ENCODE results near the gene ZNF487. TPM values are rescaled to one million over a fixed set of nuclear protein-coding genes. Genes with fewer than 3 reads are reported as not detected.
A peak's percentile ranks its signal among the peaks of the same experiment; 100 is the strongest.

The ZNF487 gene
- total RNA-seq, 1 donor from 2014 or later = 5.6 TPM

GRCh38 chr10:43396061-43396927, 40.6 kb upstream of the ZNF487 start:
- H3K27ac ChIP-seq = peak overlapping the region; percentile 98
- ATAC-seq (peak; percentile 93), DNase-seq (peak; percentile 93)
- H3K9me3 ChIP-seq = no peaks in the 10 kb centered on the region
- no peaks in the 10 kb centered on the region for H3K27me3 ChIP-seq
- intact Hi-C loops (cut with DNase I) = no loop called here
- no peak for TF ChIP-seq CTCF (IDR thresholded peaks at IDR 0.05)
- peak overlapping the region; percentile 76 for H3K4me3 ChIP-seq
- peaks cover 62% of the 10 kb centered on the region for H3K4me1 ChIP-seq
- peaks cover 45% of the 10 kb centered on the region for H3K36me3 ChIP-seq

- intact Hi-C loops (cut with DNase I) = no loop called here
- Histone ChIP-seq H3K9me3 (no peaks in the 10 kb centered on the region), H3K27ac (peak overlapping the region; percentile 98), H3K4me3 (peak overlapping the region; percentile 76), H3K27me3 (no peaks in the 10 kb centered on the region), H3K36me3 (peaks cover 37% of the 10 kb centered on the region), H3K4me1 (peaks cover 68% of the 10 kb centered on the region)
- DNase-seq (peak; percentile 96), ATAC-seq (peak; percentile 93)
- TF ChIP-seq CTCF (IDR thresholded peaks at IDR 0.05) = no peak
These were observed 39.8 kb upstream of the ZNF487 start for GRCh38 chr10:43396928-43397624.

DNA sequence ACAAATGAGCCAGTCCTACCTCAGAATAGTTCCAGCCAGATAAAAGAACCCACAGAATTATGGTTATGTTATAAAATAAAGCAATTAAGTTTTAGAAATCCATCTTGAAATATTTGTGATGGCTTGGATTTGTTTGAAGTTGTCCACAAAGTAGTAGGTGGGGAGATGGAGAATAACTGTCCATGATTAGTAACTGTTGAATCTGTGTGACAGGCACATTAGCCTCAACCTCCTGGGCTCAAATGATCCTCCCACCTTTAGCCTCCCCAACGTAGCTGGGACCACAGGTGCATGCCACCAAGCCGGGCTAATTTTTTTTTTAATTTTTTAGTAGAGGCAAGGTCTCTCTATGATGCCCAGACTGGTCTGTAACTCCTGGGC, 38.0 kb upstream of the ZNF487 start:
- H3K27ac ChIP-seq = peak overlapping the region; percentile 98
- DNase-seq = peak; percentile 8
- ATAC-seq = no peak
- no peaks in the 10 kb centered on the region for H3K27me3 ChIP-seq
- H3K9me3 ChIP-seq = no peaks in the 10 kb centered on the region
- H3K36me3 ChIP-seq = peaks cover 33% of the 10 kb centered on the region
- no peak overlapping the region for H3K4me3 ChIP-seq
- intact Hi-C loops (cut with DNase I) = no loop called here
- peaks cover 79% of the 10 kb centered on the region for H3K4me1 ChIP-seq
- TF ChIP-seq CTCF (IDR thresholded peaks at IDR 0.05) = no peak

DNA sequence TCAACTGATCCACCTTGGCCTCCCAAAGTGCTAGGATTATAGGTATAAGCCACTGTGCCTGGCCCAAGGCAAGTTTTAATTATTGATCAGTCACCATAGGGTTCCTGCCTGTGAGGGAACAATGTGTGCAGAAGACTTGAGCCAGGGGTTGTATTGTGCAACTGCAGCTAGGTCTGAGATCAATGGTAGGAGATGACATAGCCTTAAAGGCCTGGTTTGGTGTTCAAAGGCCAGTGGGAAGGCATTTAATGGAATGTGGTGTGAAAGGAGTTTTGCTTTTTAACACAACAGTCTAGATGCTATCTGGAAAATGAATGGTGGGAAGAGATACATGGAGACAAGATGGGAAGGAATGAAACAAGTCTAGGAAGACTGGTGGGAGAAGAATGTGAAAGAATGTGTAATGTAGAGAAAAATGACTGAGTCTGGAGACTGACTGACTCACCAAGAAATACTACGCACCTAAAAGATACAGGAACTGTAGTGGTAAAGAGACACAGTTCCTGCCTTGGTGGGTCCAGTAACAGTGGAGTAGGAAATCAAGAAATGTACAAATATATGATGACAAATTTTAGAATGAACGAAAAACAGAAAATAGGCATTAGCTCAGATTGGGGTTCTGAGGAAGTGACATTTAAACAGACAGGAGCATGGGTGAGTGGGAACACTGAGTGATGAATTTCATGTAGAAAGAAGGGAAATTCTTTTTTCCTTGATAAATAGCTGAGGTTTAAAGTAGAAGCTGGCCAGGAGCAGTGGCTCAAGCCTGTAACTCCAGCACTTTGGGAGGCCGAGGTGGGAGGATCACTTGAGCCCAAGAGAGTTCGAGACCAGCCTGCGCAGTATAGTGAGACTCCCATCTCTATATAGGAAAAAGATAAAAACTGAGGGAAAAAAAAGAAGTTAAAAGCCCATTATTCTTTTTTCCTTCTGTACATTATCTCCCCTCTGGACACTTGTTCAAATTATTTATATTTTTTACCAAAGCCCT, 37.3 kb upstream of the ZNF487 start:
- Histone ChIP-seq H3K9me3 (no peaks in the 10 kb centered on the region), H3K36me3 (peaks cover 26% of the 10 kb centered on the region), H3K4me1 (peaks cover 79% of the 10 kb centered on the region), H3K4me3 (no peak overlapping the region), H3K27ac (peak overlapping the region; percentile 98), H3K27me3 (no peaks in the 10 kb centered on the region)
- no peak for DNase-seq
- ATAC-seq = no peak
- intact Hi-C loops (cut with DNase I) = no loop called here
- TF ChIP-seq CTCF (IDR thresholded peaks at IDR 0.05) = no peak

- Histone ChIP-seq H3K36me3 (peaks cover 20% of the 10 kb centered on the region), H3K4me1 (peaks cover 83% of the 10 kb centered on the region), H3K4me3 (no peak overlapping the region), H3K9me3 (no peaks in the 10 kb centered on the region), H3K27me3 (no peaks in the 10 kb centered on the region), H3K27ac (no peak overlapping the region)
- no peak for DNase-seq
- ATAC-seq = no peak
- no peak for TF ChIP-seq CTCF (IDR thresholded peaks at IDR 0.05)
- intact Hi-C loops (cut with DNase I) = no loop called here
These were observed 35.3 kb upstream of the ZNF487 start for GRCh38 chr10:43401627-43402026.
